ENCODE results near the gene KCTD6. TPM values are rescaled to one million over a fixed set of nuclear protein-coding genes. Genes with fewer than 3 reads are reported as not detected.
A peak's percentile ranks its signal among the peaks of the same experiment; 100 is the strongest.

Gene KCTD6
- total RNA-seq, 1 donor from 2014 or later, result 7.6 TPM

- no peak for DNase-seq (ENCODE audit: low read depth)
Measured at GRCh38 chr3:58532794-58533220, 40.9 kb downstream of the KCTD6 start.

GRCh38 chr3:58534592-58535494 is 42.9 kb downstream of the KCTD6 start:
- H3K27me3 ChIP-seq (ENCODE audit: control insufficient read depth, insufficient read depth, low read length), result no peaks in the 10 kb centered on the region
- no peak for TF ChIP-seq CTCF (IDR thresholded peaks at IDR 0.05; ENCODE audit: insufficient read depth, low read length, poor library complexity, severe bottlenecking)
- H3K36me3 ChIP-seq (ENCODE audit: control insufficient read depth, insufficient read depth, low read length), result no peaks in the 10 kb centered on the region

More at GRCh38 chr3:58532794-58533220, 40.9 kb downstream of the KCTD6 start:
- Histone ChIP-seq H3K36me3 (ENCODE audit: control insufficient read depth, insufficient read depth, low read length) (no peaks in the 10 kb centered on the region), H3K4me3 (ENCODE audit: low read depth, low read length) (no peak overlapping the region), H3K27me3 (ENCODE audit: control insufficient read depth, insufficient read depth, low read length) (no peaks in the 10 kb centered on the region)
- TF ChIP-seq CTCF (IDR thresholded peaks at IDR 0.05; ENCODE audit: insufficient read depth, low read length, poor library complexity, severe bottlenecking), result peak; percentile 94

GRCh38 chr3:58535531-58536500 is 43.9 kb downstream of the KCTD6 start:
- DNase-seq (ENCODE audit: low read depth), result no peak

More at GRCh38 chr3:58534592-58535494, 42.9 kb downstream of the KCTD6 start:
- no peak overlapping the region for H3K4me3 ChIP-seq (ENCODE audit: low read depth, low read length)
- DNase-seq (ENCODE audit: low read depth), result no peak

GRCh38 chr3:58536501-58537411 is 44.9 kb downstream of the KCTD6 start, which contains the start of gene ACOX2:
TSS of gene ACOX2 (minus strand) at chr3:58537190. CDS start at chr3:58535106, 2,084 bp downstream.
- no peak within 1 kb of the TSS for H3K4me3 ChIP-seq (ENCODE audit: low read depth, low read length)
- TF ChIP-seq CTCF (IDR thresholded peaks at IDR 0.05; ENCODE audit: insufficient read depth, low read length, poor library complexity, severe bottlenecking), result no peak
- no peaks in the 10 kb centered on the region for H3K36me3 ChIP-seq (ENCODE audit: control insufficient read depth, insufficient read depth, low read length)
- DNase-seq (ENCODE audit: low read depth), result no peak
- no peaks in the 10 kb centered on the region for H3K27me3 ChIP-seq (ENCODE audit: control insufficient read depth, insufficient read depth, low read length)

More at GRCh38 chr3:58535531-58536500, 43.9 kb downstream of the KCTD6 start:
- no peak for TF ChIP-seq CTCF (IDR thresholded peaks at IDR 0.05; ENCODE audit: insufficient read depth, low read length, poor library complexity, severe bottlenecking)
- Histone ChIP-seq H3K4me3 (ENCODE audit: low read depth, low read length) (no peak overlapping the region), H3K36me3 (ENCODE audit: control insufficient read depth, insufficient read depth, low read length) (no peaks in the 10 kb centered on the region), H3K27me3 (ENCODE audit: control insufficient read depth, insufficient read depth, low read length) (no peaks in the 10 kb centered on the region)
